Hepatic stellate cell (primary cell): ENCODE data around the gene PCDHGA11.
"Not testable (repeated sequence)": the region's sequence is repeated elsewhere in the genome, so short reads cannot be mapped to it uniquely, and the experiment has no call there.

Source experiments
- DNase-seq: peaks from one replicate; pipeline ENCODE4 v3.0.0; 2011; ENCODE audit warnings: low spot score

Gene PCDHGA11

DNA sequence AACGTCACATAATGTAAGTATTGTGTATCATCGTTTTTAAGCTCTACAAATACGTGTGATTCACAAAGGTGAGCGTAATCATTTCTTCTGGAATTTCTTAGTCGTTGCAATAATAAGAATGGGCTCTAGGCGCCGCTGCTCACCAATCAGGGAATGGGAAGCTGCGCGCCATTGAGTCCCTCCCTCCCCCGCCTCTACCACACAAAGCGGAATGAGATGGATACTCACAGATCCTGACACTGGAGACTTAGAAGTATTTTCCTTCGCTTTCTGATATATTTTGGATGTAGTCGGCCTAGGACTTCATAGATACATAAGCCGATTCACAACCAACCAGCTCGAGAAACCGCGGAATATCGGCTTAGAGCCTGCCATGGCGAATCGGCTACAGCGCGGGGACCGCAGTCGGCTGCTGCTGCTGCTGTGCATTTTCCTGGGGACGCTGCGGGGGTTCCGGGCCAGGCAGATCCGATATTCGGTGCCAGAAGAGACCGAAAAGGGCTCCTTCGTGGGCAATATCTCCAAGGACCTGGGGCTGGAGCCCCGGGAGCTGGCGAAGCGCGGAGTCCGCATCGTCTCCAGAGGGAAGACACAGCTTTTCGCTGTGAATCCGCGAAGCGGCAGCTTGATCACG is at the start of gene PCDHGA11:
PCDHGA11 (plus strand) TSS at position 197 of the 634 bp plus-strand sequence; CDS start at position 374, 177 bp downstream.
- DNase-seq: no peak

GRCh38 chr5:141371572-141372475 is 49.0 kb upstream of the PCDHGA11 start:
- no peak for DNase-seq

- no peak for DNase-seq
These were observed 47.1 kb upstream of the PCDHGA11 start, which contains the start of gene PCDHGA6 for GRCh38 chr5:141373673-141374317. Gene PCDHGA6, plus strand, starts transcription at chr5:141373891. Its CDS starts 193 bp downstream, at chr5:141374084.

DNA sequence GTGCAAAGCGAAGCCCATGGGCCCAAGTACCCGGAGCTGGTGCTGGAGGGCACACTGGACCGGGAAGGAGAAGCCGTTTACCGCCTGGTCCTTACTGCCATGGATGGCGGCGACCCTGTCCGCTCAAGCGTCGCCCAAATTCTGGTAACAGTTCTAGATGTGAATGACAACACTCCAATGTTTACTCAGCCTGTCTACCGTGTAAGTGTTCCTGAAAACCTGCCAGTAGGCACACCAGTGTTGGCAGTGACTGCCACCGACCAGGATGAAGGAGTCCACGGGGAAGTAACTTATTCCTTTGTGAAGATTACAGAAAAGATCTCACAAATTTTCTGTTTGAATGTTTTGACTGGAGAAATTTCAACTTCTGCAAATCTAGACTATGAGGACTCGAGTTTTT is 46.2 kb upstream of the PCDHGA11 start:
- no peak for DNase-seq

- not testable (repeated sequence) for DNase-seq
These were observed 45.3 kb upstream of the PCDHGA11 start for GRCh38 chr5:141375444-141376155.

- peak; percentile 65 for DNase-seq
These were observed 38.2 kb upstream of the PCDHGA11 start, which contains the start of gene PCDHGA7 for GRCh38 chr5:141382469-141383294. Gene PCDHGA7, plus strand, starts transcription at chr5:141382742. Its CDS starts 158 bp downstream, at chr5:141382900.

GRCh38 chr5:141383345-141383744 is 37.5 kb upstream of the PCDHGA11 start:
- DNase-seq: no peak

- DNase-seq: no peak
These were observed 36.2 kb upstream of the PCDHGA11 start for GRCh38 chr5:141384471-141385267.

DNA sequence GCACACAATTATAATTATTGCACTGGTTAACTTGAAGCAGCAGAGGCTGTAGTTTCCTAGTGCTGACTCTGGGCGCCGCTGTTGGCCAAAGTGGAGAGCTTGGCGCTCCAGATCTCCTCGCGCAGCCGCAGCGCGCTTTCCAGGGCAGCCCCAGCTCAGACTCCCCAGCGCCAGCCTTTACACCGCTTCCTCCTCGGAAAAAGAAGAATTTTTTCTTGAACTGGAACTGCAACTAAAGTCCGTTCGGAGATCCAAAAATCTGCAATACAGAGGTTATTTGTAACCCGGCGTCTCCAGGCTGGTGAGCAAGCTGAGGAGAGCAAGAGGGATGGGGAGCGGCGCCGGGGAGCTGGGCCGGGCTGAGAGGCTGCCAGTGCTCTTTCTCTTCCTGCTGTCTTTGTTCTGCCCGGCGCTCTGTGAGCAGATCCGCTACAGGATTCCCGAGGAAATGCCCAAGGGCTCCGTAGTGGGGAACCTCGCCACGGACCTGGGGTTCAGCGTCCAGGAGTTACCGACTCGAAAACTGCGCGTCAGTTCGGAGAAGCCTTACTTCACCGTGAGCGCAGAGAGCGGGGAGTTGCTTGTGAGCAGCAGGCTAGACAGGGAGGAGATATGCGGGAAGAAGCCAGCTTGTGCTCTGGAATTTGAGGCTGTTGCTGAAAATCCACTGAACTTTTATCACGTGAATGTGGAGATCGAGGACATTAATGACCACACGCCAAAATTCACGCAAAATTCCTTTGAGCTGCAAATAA is 33.1 kb upstream of the PCDHGA11 start, which contains the start of gene PCDHGB4:
PCDHGB4 (plus strand) TSS at position 142 of the 755 bp plus-strand sequence; CDS start at position 329, 187 bp downstream.
- DNase-seq: not testable (repeated sequence)

GRCh38 chr5:141388661-141389060 is 32.2 kb upstream of the PCDHGA11 start:
- no peak for DNase-seq

DNA sequence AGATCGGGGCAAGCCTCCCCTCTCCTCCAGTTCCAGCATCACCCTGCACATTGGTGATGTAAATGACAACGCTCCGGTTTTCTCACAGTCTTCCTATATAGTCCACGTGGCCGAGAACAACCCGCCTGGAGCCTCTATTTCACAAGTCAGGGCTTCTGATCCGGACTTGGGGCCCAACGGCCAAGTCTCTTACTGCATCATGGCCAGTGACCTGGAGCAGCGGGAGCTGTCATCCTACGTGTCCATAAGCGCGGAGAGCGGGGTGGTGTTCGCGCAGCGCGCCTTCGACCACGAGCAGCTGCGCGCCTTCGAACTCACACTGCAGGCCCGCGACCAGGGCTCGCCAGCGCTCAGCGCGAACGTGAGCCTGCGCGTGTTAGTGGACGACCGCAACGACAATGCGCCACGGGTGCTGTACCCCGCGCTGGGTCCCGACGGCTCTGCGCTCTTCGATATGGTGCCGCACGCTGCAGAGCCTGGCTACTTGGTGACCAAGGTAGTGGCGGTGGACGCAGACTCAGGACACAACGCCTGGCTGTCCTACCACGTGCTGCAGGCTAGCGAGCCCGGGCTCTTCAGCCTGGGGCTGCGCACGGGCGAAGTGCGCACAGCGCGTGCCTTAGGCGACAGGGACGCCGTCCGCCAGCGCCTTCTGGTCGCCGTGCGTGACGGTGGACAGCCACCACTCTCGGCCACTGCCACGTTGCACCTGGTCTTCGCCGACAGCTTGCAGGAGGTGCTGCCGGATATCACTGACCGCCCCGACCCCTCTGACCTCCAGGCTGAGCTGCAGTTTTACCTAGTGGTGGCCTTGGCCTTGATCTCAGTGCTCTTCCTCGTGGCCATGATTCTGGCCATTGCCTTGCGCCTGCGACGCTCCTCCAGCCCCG is 31.5 kb upstream of the PCDHGA11 start:
- no peak for DNase-seq

DNA sequence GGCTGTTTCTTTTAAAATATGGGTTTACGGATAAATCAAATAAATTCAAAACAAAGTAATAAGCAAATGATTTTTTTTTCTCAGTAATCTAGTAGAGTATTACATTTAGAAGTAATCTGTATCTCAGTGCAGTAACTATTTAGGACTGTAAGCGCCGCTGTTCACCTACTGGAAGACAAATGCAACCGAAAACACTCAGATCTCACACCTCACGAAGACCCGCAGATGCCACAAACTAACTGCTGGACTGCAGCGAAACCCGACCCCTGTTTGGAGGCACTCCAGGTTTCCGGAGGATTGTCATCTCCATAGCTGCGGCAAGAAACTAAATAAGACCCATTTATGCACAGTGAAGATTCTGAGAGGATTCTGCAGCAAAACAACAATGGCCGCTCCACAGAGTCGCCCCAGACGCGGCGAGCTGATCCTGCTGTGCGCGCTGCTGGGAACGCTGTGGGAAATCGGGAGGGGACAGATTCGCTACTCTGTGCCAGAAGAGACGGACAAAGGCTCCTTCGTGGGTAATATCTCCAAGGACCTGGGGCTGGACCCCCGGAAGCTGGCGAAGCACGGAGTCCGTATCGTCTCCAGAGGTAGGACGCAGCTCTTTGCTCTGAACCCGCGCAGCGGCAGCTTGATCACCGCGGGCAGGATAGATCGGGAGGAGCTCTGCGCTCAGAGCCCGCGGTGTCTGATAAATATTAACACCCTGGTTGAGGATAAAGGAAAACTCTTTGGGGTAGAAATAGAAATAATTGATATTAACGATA is 28.2 kb upstream of the PCDHGA11 start, which contains the start of gene PCDHGA8:
PCDHGA8 (plus strand) TSS at position 205 of the 770 bp plus-strand sequence; CDS start at position 386, 181 bp downstream.
- DNase-seq: peak; percentile 38

GRCh38 chr5:141393267-141393666 is 27.6 kb upstream of the PCDHGA11 start:
- DNase-seq: no peak

DNA sequence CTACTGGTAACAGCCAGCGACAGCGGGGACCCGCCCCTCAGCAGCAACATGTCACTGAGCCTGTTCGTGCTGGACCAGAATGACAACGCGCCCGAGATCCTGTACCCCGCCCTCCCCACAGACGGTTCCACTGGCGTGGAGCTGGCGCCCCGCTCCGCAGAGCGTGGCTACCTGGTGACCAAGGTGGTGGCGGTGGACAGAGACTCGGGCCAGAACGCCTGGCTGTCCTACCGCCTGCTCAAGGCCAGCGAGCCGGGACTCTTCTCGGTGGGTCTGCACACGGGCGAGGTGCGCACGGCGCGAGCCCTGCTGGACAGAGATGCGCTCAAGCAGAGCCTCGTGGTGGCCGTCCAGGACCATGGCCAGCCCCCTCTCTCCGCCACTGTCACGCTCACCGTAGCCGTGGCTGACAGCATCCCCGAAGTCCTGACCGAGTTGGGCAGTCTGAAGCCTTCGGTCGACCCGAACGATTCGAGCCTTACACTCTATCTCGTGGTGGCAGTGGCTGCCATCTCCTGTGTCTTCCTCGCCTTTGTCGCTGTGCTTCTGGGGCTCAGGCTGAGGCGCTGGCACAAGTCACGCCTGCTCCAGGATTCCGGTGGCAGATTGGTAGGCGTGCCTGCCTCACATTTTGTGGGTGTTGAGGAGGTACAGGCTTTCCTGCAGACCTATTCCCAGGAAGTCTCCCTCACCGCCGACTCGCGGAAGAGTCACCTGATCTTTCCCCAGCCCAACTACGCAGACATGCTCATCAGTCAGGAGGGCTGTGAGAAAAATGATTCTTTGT is 26.3 kb upstream of the PCDHGA11 start:
- DNase-seq: not testable (repeated sequence)

GRCh38 chr5:141397756-141398551 is 22.9 kb upstream of the PCDHGA11 start, which contains the start of gene PCDHGB5:
Gene PCDHGB5, plus strand, starts transcription at chr5:141397947. Its CDS starts 181 bp downstream, at chr5:141398128.
- DNase-seq: peak; percentile 50
